K562 (cell line): Measurements from ENCODE around the gene LEMD1. TPM values are rescaled to one million over a fixed set of nuclear protein-coding genes. Genes with fewer than 3 reads are reported as not detected.
"Not testable (repeated sequence)": the region's sequence is repeated elsewhere in the genome, so short reads cannot be mapped to it uniquely, and the experiment has no call there.

Experiments used
- ATAC-seq: fragments of 200-7000 bp; cut with Tn5 transposase; 3 replicates; pipeline ENCODE4 v1.9.1; 2020; ENCODE audit warnings: moderate library complexity
- BruUV-seq: library from RNA; stranded (reverse); fragments of 400-500 nt; replicated peaks from 2 replicates; lab custom pipeline; 2021; lab: Mats Ljungman, UMichigan
- CTCF ChIA-PET: fragments of 300-600 bp; formaldehyde crosslinking; extraction: SDS; loops from one replicate; lab custom pipeline; 2021; ENCODE audit warnings: low intra/inter-chr PET ratio; lab: Yijun Ruan, JAX
- POLR2A ChIA-PET: fragments of 300-600, 350-650 bp; sonication (Branson Sonifier 250); formaldehyde crosslinking; extraction: SDS; loops from one replicate; lab custom pipeline; 2021; ENCODE audit warnings: antibody characterized with exemption, inconsistent platforms; lab: Yijun Ruan, JAX
- DNase-seq, 4 experiments: peaks; one replicate each; pipeline versions ENCODE4 v3.0.0 to v3.0.0-alpha.2; 2011 to 2018; ENCODE audit warnings: low spot score in 3 of 4, mixed read lengths in 3 of 4; ENCODE audit errors: extremely low read depth in 1 of 4
- FAIRE-seq: peaks from 2 replicates; lab custom pipeline; 2011; peaks lifted over from hg19 to GRCh38; lab: Jason Lieb, UNC
- H2AFZ ChIP-seq: 2 replicates; pipeline ENCODE4 v1.6.0; 2011; ENCODE audit warnings: low read depth, low read length, control low read depth, inconsistent platforms
- H3K27ac ChIP-seq: fragments of 200-600 bp; 3 replicates; pipeline ENCODE4 v1.8.0; 2011; ENCODE audit warnings: low read depth, mild to moderate bottlenecking, control low read depth, inconsistent platforms, low read length, moderate library complexity, mixed read lengths; ENCODE audit errors: extremely low read depth
- H3K27me3 ChIP-seq, 2 experiments: fragments of 300-600 bp in 1 of 2; 2 replicates in 1 of 2; 3 replicates in 1 of 2; pipeline versions ENCODE4 v1.6.0 to v1.8.0; 2011; ENCODE audit warnings: inconsistent platforms in 2 of 2, low read length in 2 of 2, mild to moderate bottlenecking in 1 of 2, mixed read lengths in 1 of 2, moderate library complexity in 1 of 2; ENCODE audit not compliant: control insufficient read depth in 2 of 2, insufficient read depth in 2 of 2
- H3K36me3 ChIP-seq: fragments of 300-600 bp; 3 replicates; pipeline ENCODE4 v1.8.0; 2011; ENCODE audit warnings: mild to moderate bottlenecking, low read length, inconsistent platforms; ENCODE audit not compliant: control insufficient read depth, insufficient read depth
- H3K4me1 ChIP-seq, 2 experiments: fragments of 200-600 bp in 1 of 2; replicated peaks in 1 of 2; 2 replicates in 1 of 2; 3 replicates in 1 of 2; pipeline versions ENCODE4 v1.5.1 to v1.8.0; 2011; ENCODE audit warnings: inconsistent platforms in 2 of 2, low read length in 2 of 2, mild to moderate bottlenecking in 1 of 2, mixed read lengths in 1 of 2, moderate library complexity in 1 of 2; ENCODE audit not compliant: control insufficient read depth in 2 of 2, insufficient read depth in 2 of 2
- H3K4me2 ChIP-seq: 2 replicates; pipeline ENCODE4 v1.6.1; 2011; ENCODE audit warnings: low read length, control low read depth, inconsistent platforms, mixed read lengths; ENCODE audit not compliant: insufficient read depth
- H3K4me3 ChIP-seq: fragments of 200-600 bp; sonication (generic), shearing (Covaris generic); 2 replicates; pipeline ENCODE4 v1.5.1; 2016; ENCODE audit warnings: control low read depth, inconsistent platforms
- H3K79me2 ChIP-seq: fragments of 200-600 bp; 3 replicates; pipeline ENCODE4 v1.8.0; 2011; ENCODE audit warnings: low read length, inconsistent platforms; ENCODE audit not compliant: control insufficient read depth, insufficient read depth
- H3K9ac ChIP-seq, 2 experiments: 2 replicates each; pipeline versions ENCODE4 v1.6.0 to v1.6.1; 2011; ENCODE audit warnings: low read depth in 2 of 2, low read length in 2 of 2, control low read depth in 1 of 2, inconsistent platforms in 1 of 2, mild to moderate bottlenecking in 1 of 2, mixed read lengths in 1 of 2; ENCODE audit not compliant: insufficient read depth in 1 of 2
- H3K9me1 ChIP-seq: one replicate; pipeline ENCODE4 v1.6.0; 2011; ENCODE audit warnings: inconsistent platforms, mild to moderate bottlenecking, low read length, moderate library complexity; ENCODE audit not compliant: control insufficient read depth, insufficient read depth
- H3K9me3 ChIP-seq: replicated peaks from 2 replicates; pipeline ENCODE4 v1.5.1; 2011; ENCODE audit warnings: low read depth, low read length, inconsistent platforms; ENCODE audit not compliant: control insufficient read depth, insufficient read depth
- H4K20me1 ChIP-seq: replicated peaks from 2 replicates; pipeline ENCODE4 v1.6.1; 2011; ENCODE audit warnings: low read length, inconsistent platforms, mixed read lengths; ENCODE audit not compliant: control insufficient read depth, insufficient read depth
- FOXA3 ChIP-seq, 2 experiments: fragments of 450-650 bp in 1 of 2; sonication (generic) in 1 of 2; formaldehyde crosslinking; IDR thresholded peaks in 1 of 2; conservative IDR thresholded peaks in 1 of 2; 2 replicates each; pipeline versions ENCODE4 v1.4.0 to v1.8.0; 2020 to 2022; ENCODE audit warnings: mild to moderate bottlenecking in 2 of 2, missing genetic modification reagents in 1 of 2
- ZNF507 ChIP-seq: conservative IDR thresholded peaks from 2 replicates; pipeline ENCODE4 v1.6.1; 2017; ENCODE audit warnings: missing genetic modification characterization, missing compliant biosample characterization
- WGBS: fragments of 100-300 bp; shearing (Covaris generic); methylation state at CpG from one replicate; pipeline ENCODE4 v1.1.6; 2016; ENCODE audit warnings: low coverage, mixed read lengths; ENCODE audit not compliant: insufficient coverage; ENCODE audit errors: missing lambda C conversion rate; 5-methylcytosine and 5-hydroxymethylcytosine counted together
- in situ Hi-C: fragments of 300-500 bp; cut with MboI; formaldehyde crosslinking; loops from 4 replicates; pipeline ENCODE4 v1.15.0; 2018; ENCODE audit warnings: inconsistent platforms, mixed read lengths
- intact Hi-C: fragments of 100-400 bp; cut with micrococcal nuclease; formaldehyde crosslinking; loops from 2 replicates; pipeline ENCODE4 v1.14.2; 2022
- polyA plus RNA-seq, 8 experiments: library from polyadenylated mRNA; depleted of rRNA in 4 of 8; stranded (reverse) in 5 of 8; unstranded in 3 of 8; fragments of >200 nt; fragmentation: Nextera tagmentation in 2 of 8; fragmentation: Illumina TruSeq in 1 of 8; extraction: Ambion mirVana in 2 of 8; extraction: Trizol in 1 of 8; gene quantifications; 2 replicates each; pipeline versions ENCODE4 v1.2.1 to v1.2.3, GENCODE V29; 2011 to 2014; ENCODE audit warnings: inconsistent platforms in 1 of 8, missing spikeins in 1 of 8
- total RNA-seq, 7 experiments: library from RNA; depleted of rRNA in 6 of 7; stranded (reverse); fragments of >200 nt in 6 of 7; fragmentation: Illumina TruSeq in 2 of 7; extraction: Trizol in 2 of 7; gene quantifications; 2 replicates each; pipeline versions ENCODE4 v1.2.1 to v1.2.3, GENCODE V29; 2011 to 2021; ENCODE audit warnings: low replicate concordance in 1 of 7

Gene LEMD1
- total and polyA plus RNA-seq, 9 of the 15 experiments (the other 6 are each of a cell fraction or from before 2014, with no cell fraction given): 0.11 to 2.4 (median 0.57) TPM; not detected in 1

DNA sequence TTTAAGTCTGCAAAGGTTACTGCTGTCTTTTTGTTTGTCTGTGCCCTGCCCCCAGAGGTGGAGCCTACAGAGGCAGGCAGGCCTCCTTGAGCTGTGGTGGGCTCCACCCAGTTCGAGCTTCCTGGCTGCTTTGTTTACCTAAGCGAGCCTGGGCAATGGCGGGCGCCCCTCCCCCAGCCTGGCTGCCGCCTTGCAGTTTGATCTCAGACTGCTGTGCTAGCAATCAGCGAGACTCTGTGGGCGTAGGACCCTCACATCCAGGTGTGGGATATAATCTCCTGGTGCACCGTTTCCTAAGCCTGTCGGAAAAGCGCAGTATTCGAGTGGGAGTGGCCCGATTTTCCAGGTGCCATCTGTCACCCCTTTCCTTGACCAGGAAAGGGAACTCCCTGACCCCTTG is 15.6 kb downstream of the LEMD1 start:
- H3K9me1 ChIP-seq, CTCF ChIA-PET, intact Hi-C loops, H4K20me1 ChIP-seq, DNase-seq, H3K79me2 ChIP-seq, H3K36me3 ChIP-seq, H3K9me3 ChIP-seq, ATAC-seq, H3K27me3 ChIP-seq, H3K4me1 ChIP-seq, H3K4me3 ChIP-seq, H3K4me2 ChIP-seq, FAIRE-seq, H3K9ac ChIP-seq, in situ Hi-C loops, BruUV-seq, H3K27ac ChIP-seq: not testable (repeated sequence)
- peak in 1 of 2 experiments; percentile 82; a peak in 2 of 4 replicates for TF ChIP-seq FOXA3 (CRISPR knock-in tag; conservative IDR thresholded peaks at IDR 0.05 in 1 of 2, IDR thresholded peaks at IDR 0.05 in 1 of 2)
- peak overlapping the region; percentile 65 for H2AFZ ChIP-seq
- POLR2A ChIA-PET: interaction anchor here (0.7 kb wide), 1 partner anchor 69 kb away, joined by 3 read pairs; no protein-coding TSS in a partner anchor
- 2% methylated on average over 8 of the region's 12 CpGs for WGBS

- POLR2A ChIA-PET, CTCF ChIA-PET, in situ Hi-C loops, H3K4me3 ChIP-seq, H3K4me2 ChIP-seq, H3K9me1 ChIP-seq, H4K20me1 ChIP-seq, H3K36me3 ChIP-seq, H3K9me3 ChIP-seq, FAIRE-seq, H3K79me2 ChIP-seq, ATAC-seq, H3K27me3 ChIP-seq, intact Hi-C loops, H2AFZ ChIP-seq, DNase-seq, BruUV-seq, H3K9ac ChIP-seq: not testable (repeated sequence)
- no CpG with 5 or more reads among the region's 3 CpGs for WGBS
- TF ChIP-seq ZNF507 (tag): peak; percentile 93
- TF ChIP-seq, all 486 proteins: peak for 1; not testable (repeated sequence) for 485
- not testable (repeated sequence) for H3K4me1 ChIP-seq, H3K27ac ChIP-seq
These were observed 17.4 kb downstream of the LEMD1 start for GRCh38 chr1:205404484-205404883.
